HepG2 (cell line): Measurements from ENCODE around the gene NFASC. TPM values are rescaled to one million over a fixed set of nuclear protein-coding genes. Genes with fewer than 3 reads are reported as not detected.

Experiments used
- ATAC-seq: fragments of 200-7000 bp; cut with Tn5 transposase; 3 replicates; pipeline ENCODE4 v1.9.1; 2020; ENCODE audit warnings: mild to moderate bottlenecking, moderate library complexity
- BruUV-seq: library from RNA; stranded (reverse); fragments of 400-500 nt; replicated peaks from 2 replicates; lab custom pipeline; 2021; lab: Mats Ljungman, UMichigan
- CTCF ChIA-PET: fragments of 300-600 bp; formaldehyde crosslinking; extraction: SDS; loops from one replicate; lab custom pipeline; 2021; ENCODE audit warnings: low total read pairs, inconsistent platforms, low intra/inter-chr PET ratio; lab: Yijun Ruan, JAX
- POLR2A ChIA-PET: fragments of 350-600 bp; sonication (Branson Sonifier 250); formaldehyde crosslinking; loops from one replicate; lab custom pipeline; 2020; ENCODE audit warnings: antibody characterized with exemption, inconsistent platforms; lab: Yijun Ruan, JAX
- DNase-seq: peaks from one replicate; pipeline ENCODE4 v3.0.0-alpha.2; 2015; ENCODE audit warnings: low spot score
- FAIRE-seq: peaks from 3 replicates; lab custom pipeline; 2011; peaks lifted over from hg19 to GRCh38; lab: Jason Lieb, UNC
- H2AFZ ChIP-seq: one replicate; pipeline ENCODE4 v1.6.1; 2011; ENCODE audit warnings: low read length, inconsistent platforms
- H3K27ac ChIP-seq: fragments of 300-600 bp; 3 replicates; pipeline ENCODE4 v1.8.0; 2011; ENCODE audit warnings: mixed run types, mild to moderate bottlenecking, mixed read lengths, low read length, inconsistent platforms; ENCODE audit not compliant: insufficient read depth; ENCODE audit errors: extremely low read length
- H3K27me3 ChIP-seq, 2 experiments: fragments of 200-600 bp in 1 of 2; 2 replicates in 1 of 2; 3 replicates in 1 of 2; pipeline versions ENCODE4 v1.6.0 to v1.8.0; 2011; ENCODE audit warnings: low read length in 2 of 2, mild to moderate bottlenecking in 2 of 2, moderate library complexity in 2 of 2, inconsistent platforms in 1 of 2; ENCODE audit not compliant: insufficient read depth in 2 of 2, control insufficient read depth in 1 of 2
- H3K36me3 ChIP-seq, 2 experiments: fragments of 200-600 bp in 1 of 2; replicated peaks in 1 of 2; 2 replicates in 1 of 2; 3 replicates in 1 of 2; pipeline versions ENCODE4 v1.5.1 to v1.8.0; 2011; ENCODE audit warnings: low read length in 2 of 2, inconsistent platforms in 1 of 2; ENCODE audit not compliant: insufficient read depth in 2 of 2, control insufficient read depth in 1 of 2
- H3K4me1 ChIP-seq: 2 replicates; pipeline ENCODE4 v1.5.1; 2012; ENCODE audit warnings: low read length, inconsistent platforms; ENCODE audit not compliant: insufficient read depth
- H3K4me2 ChIP-seq: 2 replicates; pipeline ENCODE4 v1.6.0; 2011; ENCODE audit warnings: low read depth, low read length, inconsistent platforms
- H3K4me3 ChIP-seq, 3 experiments: fragments of 200-600 bp in 1 of 3; sonication (generic), shearing (Covaris generic) in 1 of 3; replicated peaks in 1 of 3; 2 replicates each; pipeline ENCODE4 v1.5.1; 2011 to 2016; ENCODE audit warnings: low read length in 3 of 3, inconsistent platforms in 2 of 3, low read depth in 2 of 3, mild to moderate bottlenecking in 2 of 3, control low read depth in 1 of 3, mixed read lengths in 1 of 3; ENCODE audit not compliant: insufficient read depth in 1 of 3
- H3K79me2 ChIP-seq: one replicate; pipeline ENCODE4 v1.6.1; 2011; ENCODE audit warnings: low read length, inconsistent platforms; ENCODE audit not compliant: insufficient read depth
- H3K9ac ChIP-seq: 2 replicates; pipeline ENCODE4 v1.6.0; 2011; ENCODE audit warnings: mild to moderate bottlenecking, low read depth, low read length, inconsistent platforms; ENCODE audit not compliant: insufficient read depth
- H3K9me3 ChIP-seq: 2 replicates; pipeline ENCODE4 v1.5.1; 2012; ENCODE audit warnings: mild to moderate bottlenecking, low read length
- H4K20me1 ChIP-seq: 2 replicates; pipeline ENCODE4 v1.6.0; 2011; ENCODE audit warnings: inconsistent platforms, mild to moderate bottlenecking, low read length, moderate library complexity; ENCODE audit not compliant: insufficient read depth
- CENPX ChIP-seq: sonication (generic); formaldehyde crosslinking; IDR thresholded peaks from 2 replicates; pipeline ENCODE4 v1.9.0; 2021; ENCODE audit warnings: mild to moderate bottlenecking, missing genetic modification reagents, moderate library complexity
- CTCF ChIP-seq: sonication (generic); formaldehyde crosslinking; IDR thresholded peaks from 2 replicates; pipeline ENCODE4 v1.5.0; 2020; ENCODE audit warnings: mild to moderate bottlenecking, missing genetic modification reagents, moderate library complexity
- FOXA3 ChIP-seq: IDR thresholded peaks from 2 replicates; pipeline ENCODE4 v1.6.1; 2016; ENCODE audit warnings: missing genetic modification reagents, missing compliant biosample characterization
- IRF1 ChIP-seq: sonication (generic); formaldehyde crosslinking; IDR thresholded peaks from 2 replicates; pipeline ENCODE4 v1.4.0; 2020; ENCODE audit warnings: low read depth, mild to moderate bottlenecking, missing genetic modification reagents
- KMT2B ChIP-seq: IDR thresholded peaks from 2 replicates; pipeline ENCODE4 v1.6.1; 2016; ENCODE audit warnings: missing genetic modification reagents, missing compliant biosample characterization
- NFE2 ChIP-seq: sonication (generic); formaldehyde crosslinking; IDR thresholded peaks from 2 replicates; pipeline ENCODE4 v1.4.0; 2020; ENCODE audit warnings: missing genetic modification reagents
- PAF1 ChIP-seq: IDR thresholded peaks from 2 replicates; pipeline ENCODE4 v1.6.1; 2016; ENCODE audit warnings: missing genetic modification reagents, missing compliant biosample characterization
- PPARG ChIP-seq: conservative IDR thresholded peaks from 2 replicates; pipeline ENCODE4 v1.6.1; 2016; ENCODE audit warnings: missing biosample characterization, missing genetic modification reagents
- SMYD3 ChIP-seq: sonication (generic); formaldehyde crosslinking; IDR thresholded peaks from 2 replicates; pipeline ENCODE4 v1.8.1; 2023; ENCODE audit warnings: mild to moderate bottlenecking, missing genetic modification reagents
- SRSF4 ChIP-seq: fragments of 200-400 bp; formaldehyde crosslinking; IDR thresholded peaks from one replicate; pipeline ENCODE4 v1.6.1; 2018; ENCODE audit warnings: mild to moderate bottlenecking, low read depth, low read length, moderate library complexity; ENCODE audit not compliant: poor library complexity, severe bottlenecking
- ZBTB14 ChIP-seq: sonication (generic); formaldehyde crosslinking; IDR thresholded peaks from 2 replicates; pipeline ENCODE4 v1.4.0; 2020; ENCODE audit warnings: missing genetic modification reagents
- ZNF205 ChIP-seq: IDR thresholded peaks from 2 replicates; pipeline ENCODE4 v1.6.1; 2018; ENCODE audit warnings: missing biosample characterization, missing genetic modification reagents
- ZNF225 ChIP-seq: sonication (generic); formaldehyde crosslinking; IDR thresholded peaks from 2 replicates; pipeline ENCODE4 v1.4.0; 2020; ENCODE audit warnings: mild to moderate bottlenecking, missing genetic modification reagents
- ZNF263 ChIP-seq: sonication (generic); formaldehyde crosslinking; IDR thresholded peaks from 2 replicates; pipeline ENCODE4 v1.4.0; 2020; ENCODE audit warnings: missing genetic modification reagents
- ZNF354B ChIP-seq: sonication (generic); formaldehyde crosslinking; IDR thresholded peaks from 2 replicates; pipeline ENCODE4 v1.8.0; 2022; ENCODE audit warnings: mild to moderate bottlenecking, missing genetic modification reagents
- ZNF720 ChIP-seq: sonication (generic); formaldehyde crosslinking; IDR thresholded peaks from 2 replicates; pipeline ENCODE4 v1.4.0; 2020; ENCODE audit warnings: missing genetic modification reagents
- WGBS: methylation state at CpG from one replicate; pipeline ENCODE4 v1.1.6; 2017; ENCODE audit warnings: low lambda C conversion rate; 5-methylcytosine and 5-hydroxymethylcytosine counted together
- in situ Hi-C: cut with HindIII; loops from 2 replicates; pipeline ENCODE4 v1.10.0; 2017; ENCODE audit warnings: low pct_unique_long_range_greater_than_20kb; ENCODE audit not compliant: extremely low pct_ligation_motif_present
- intact Hi-C: fragments of 100-400 bp; cut with micrococcal nuclease; formaldehyde crosslinking; loops from one replicate; pipeline ENCODE4 v1.10.0; 2022; ENCODE audit not compliant: unreplicated experiment
- polyA plus RNA-seq, 8 experiments: library from polyadenylated mRNA; depleted of rRNA in 3 of 8; stranded (reverse) in 7 of 8; unstranded in 1 of 8; fragments of >200 nt; fragmentation: Illumina TruSeq in 4 of 8; extraction: Trizol in 4 of 8; gene quantifications; 2 replicates each; pipeline versions ENCODE4 v1.2.1 to v1.2.3, GENCODE V29; 2011 to 2016; ENCODE audit warnings: low read depth in 4 of 8, missing spikeins in 1 of 8, mixed read lengths in 1 of 8; ENCODE audit not compliant: insufficient read depth in 1 of 8
- total RNA-seq, 5 experiments: library from RNA; depleted of rRNA; stranded (reverse); fragments of >200 nt; fragmentation: Illumina TruSeq; extraction: Trizol; gene quantifications; 2 replicates each; pipeline ENCODE4 v1.2.3, GENCODE V29; 2016; ENCODE audit warnings: low read depth in 1 of 5

NFASC gene
- total and polyA plus RNA-seq, 2 of the 13 experiments (the other 11 are each of a cell fraction or from before 2014, with no cell fraction given), result not detected

- WGBS, result 19% methylated on average over 3 of the region's 3 CpGs
- POLR2A ChIA-PET, result no interaction called here
Measured at GRCh38 chr1:204935155-204935554, 64.5 kb downstream of the NFASC start.

GRCh38 chr1:204936765-204937164 lies 66.1 kb downstream of the NFASC start:
- in situ Hi-C loops, result no loop called here
- H3K27me3 ChIP-seq, result peaks cover 4 to 27% of the 10 kb centered on the region in 2 experiments; a peak in 4 of 5 replicates
- H3K4me1 ChIP-seq, result no peaks in the 10 kb centered on the region
- ATAC-seq (no peak), DNase-seq (no peak)
- no peaks in the 10 kb centered on the region for H3K9me3 ChIP-seq
- TF ChIP-seq SMYD3 (no peak), PPARG (CRISPR knock-in tag) (no peak), SRSF4 (no peak), CTCF (CRISPR knock-in tag) (no peak), ZNF263 (CRISPR knock-in tag) (no peak), ZNF205 (no peak), ZNF720 (CRISPR knock-in tag) (no peak), ZBTB14 (CRISPR knock-in tag) (no peak), IRF1 (no peak), ZNF225 (CRISPR knock-in tag) (no peak), NFE2 (no peak), FOXA3 (CRISPR knock-in tag) (no peak)
- TF ChIP-seq, all 625 proteins: peak for 0
- no peak overlapping the region for H3K4me2 ChIP-seq
- H3K36me3 ChIP-seq, result no peaks in the 10 kb centered on the region
- H4K20me1 ChIP-seq, result no peaks in the 10 kb centered on the region
- 32% methylated on average over 4 of the region's 4 CpGs for WGBS
- CTCF ChIA-PET, result no interaction called here
- no peak overlapping the region for H3K9ac ChIP-seq
- BruUV-seq, result no TSS peak
- POLR2A ChIA-PET, result no interaction called here
- no peaks in the 10 kb centered on the region for H3K79me2 ChIP-seq
- intact Hi-C loops, result no loop called here
- no peak overlapping the region for H2AFZ ChIP-seq
- no peak overlapping the region for H3K4me3 ChIP-seq
- no peak for FAIRE-seq
- no peak overlapping the region for H3K27ac ChIP-seq

More at GRCh38 chr1:204935155-204935554, 64.5 kb downstream of the NFASC start:
- Histone ChIP-seq H3K9ac (no peak overlapping the region), H3K9me3 (no peaks in the 10 kb centered on the region), H3K79me2 (no peaks in the 10 kb centered on the region), H4K20me1 (no peaks in the 10 kb centered on the region), H3K27ac (no peak overlapping the region), H3K4me2 (no peak overlapping the region), H2AFZ (no peak overlapping the region), H3K4me3 (no peak overlapping the region), H3K36me3 (no peaks in the 10 kb centered on the region), H3K27me3 (peaks cover 4 to 27% of the 10 kb centered on the region in 2 experiments; a peak in 4 of 5 replicates), H3K4me1 (no peaks in the 10 kb centered on the region)
- CTCF ChIA-PET, result no interaction called here
- intact Hi-C loops (no loop called here), in situ Hi-C loops (no loop called here)
- ATAC-seq (no peak), FAIRE-seq (no peak), DNase-seq (no peak)
- no peak for TF ChIP-seq KMT2B (CRISPR knock-in tag)
- no peak for TF ChIP-seq PAF1
- TF ChIP-seq ZNF354B, result no peak
- TF ChIP-seq CENPX (CRISPR knock-in tag), result no peak
- no TSS peak for BruUV-seq
